GM12878 (cell line): ENCODE measurements around the gene UMAD1. TPM values are rescaled to one million over a fixed set of nuclear protein-coding genes. Genes with fewer than 3 reads are reported as not detected.

Experiments used
- ATAC-seq: fragments of 200-7000 bp; cut with Tn5 transposase; 3 replicates; pipeline ENCODE4 v1.9.1; 2020; ENCODE audit warnings: mild to moderate bottlenecking, moderate library complexity
- BruUV-seq: library from RNA; stranded (reverse); fragments of 400-500 nt; replicated peaks from 2 replicates; lab custom pipeline; 2021; lab: Mats Ljungman, UMichigan
- CTCF ChIA-PET: fragments of 300-600 bp; sonication (Branson Sonifier 250); formaldehyde crosslinking; extraction: SDS; loops from one replicate; lab custom pipeline; 2021; ENCODE audit warnings: inconsistent platforms; lab: Yijun Ruan, JAX
- POLR2A ChIA-PET: fragments of 350-600 bp; formaldehyde crosslinking; extraction: SDS; loops from one replicate; lab custom pipeline; 2021; ENCODE audit warnings: inconsistent platforms; lab: Charles Lee
- RAD21 ChIA-PET: fragments of 300-600 bp; sonication (Branson Sonifier 250); formaldehyde crosslinking; loops from one replicate; lab custom pipeline; 2023; ENCODE audit warnings: antibody characterized with exemption; ENCODE audit not compliant: unreplicated experiment; lab: Charles Lee
- SMC1A ChIA-PET: fragments of 300-600 bp; sonication (Branson Sonifier 250); formaldehyde crosslinking; loops from one replicate; lab custom pipeline; 2023; ENCODE audit not compliant: unreplicated experiment, uncharacterized antibody; lab: Charles Lee
- DNase-seq: peaks from one replicate; pipeline ENCODE4 v3.0.0-alpha.2; 2011; ENCODE audit warnings: low read depth, low spot score
- FAIRE-seq: peaks from 3 replicates; lab custom pipeline; 2011; peaks lifted over from hg19 to GRCh38; lab: Jason Lieb, UNC
- H2AFZ ChIP-seq: 2 replicates; pipeline ENCODE4 v1.6.0; 2011; ENCODE audit warnings: low read depth, low read length, control low read depth; ENCODE audit not compliant: control insufficient read depth
- H3K27ac ChIP-seq: 2 replicates; pipeline ENCODE4 v1.5.1; 2011; ENCODE audit warnings: control low read depth; ENCODE audit not compliant: control insufficient read depth, insufficient read depth
- H3K27me3 ChIP-seq, 2 experiments: replicated peaks in 1 of 2; 2 replicates each; pipeline versions ENCODE4 v1.6.0 to v1.6.1; 2011; ENCODE audit warnings: low read length in 1 of 2; ENCODE audit not compliant: control insufficient read depth in 2 of 2, insufficient read depth in 2 of 2
- H3K36me3 ChIP-seq, 2 experiments: 2 replicates each; pipeline ENCODE4 v1.5.1; 2011; ENCODE audit warnings: low read length in 1 of 2; ENCODE audit not compliant: control insufficient read depth in 2 of 2, insufficient read depth in 2 of 2
- H3K4me1 ChIP-seq: 2 replicates; pipeline ENCODE4 v1.6.1; 2011; ENCODE audit warnings: mild to moderate bottlenecking, low read length, moderate library complexity, mixed read lengths; ENCODE audit not compliant: control insufficient read depth, insufficient read depth
- H3K4me2 ChIP-seq: 2 replicates; pipeline ENCODE4 v1.6.0; 2011; ENCODE audit warnings: control low read depth; ENCODE audit not compliant: control insufficient read depth, insufficient read depth
- H3K4me3 ChIP-seq: fragments of 200-600 bp; sonication (generic); 2 replicates; pipeline ENCODE4 v1.5.1; 2016
- H3K79me2 ChIP-seq: 2 replicates; pipeline ENCODE4 v1.6.0; 2011; ENCODE audit warnings: low read length; ENCODE audit not compliant: control insufficient read depth, insufficient read depth
- H3K9ac ChIP-seq: 2 replicates; pipeline ENCODE4 v1.8.0; 2011; ENCODE audit warnings: low read length, control low read depth, mixed read lengths; ENCODE audit not compliant: control insufficient read depth, insufficient read depth
- H3K9me3 ChIP-seq: replicated peaks from 3 replicates; pipeline ENCODE4 v1.5.1; 2011; ENCODE audit warnings: mild to moderate bottlenecking, low read length; ENCODE audit not compliant: control insufficient read depth, insufficient read depth
- H4K20me1 ChIP-seq: 2 replicates; pipeline ENCODE4 v1.6.0; 2011; ENCODE audit not compliant: control insufficient read depth, insufficient read depth
- E2F8 ChIP-seq: fragments of 450-650 bp; IDR thresholded peaks from 2 replicates; pipeline ENCODE4 v1.6.1; 2018; ENCODE audit warnings: mild to moderate bottlenecking, low read depth, moderate library complexity; ENCODE audit not compliant: partially characterized antibody
- ELK1 ChIP-seq: IDR thresholded peaks from 2 replicates; pipeline ENCODE4 v1.6.1; 2012; ENCODE audit warnings: low read depth, low read length, improper control_type of control experiment
- HDGF ChIP-seq: fragments of 450-650 bp; IDR thresholded peaks from 2 replicates; pipeline ENCODE4 v1.6.1; 2016; ENCODE audit warnings: antibody characterized with exemption
- MEF2B ChIP-seq: fragments of 450-650 bp; IDR thresholded peaks from 2 replicates; pipeline ENCODE4 v1.6.1; 2018; ENCODE audit warnings: mild to moderate bottlenecking, moderate library complexity; ENCODE audit not compliant: partially characterized antibody, poor library complexity, severe bottlenecking
- NFYA ChIP-seq: IDR thresholded peaks from 2 replicates; pipeline ENCODE4 v1.6.1; 2011; ENCODE audit warnings: low read depth, mild to moderate bottlenecking, low read length, improper control_type of control experiment, borderline replicate concordance
- SMARCA5 ChIP-seq: fragments of 450-650 bp; IDR thresholded peaks from 2 replicates; pipeline ENCODE4 v1.6.1; 2017; ENCODE audit warnings: mild to moderate bottlenecking
- SP1 ChIP-seq: IDR thresholded peaks from one replicate; pipeline ENCODE4 v1.6.1; 2011; ENCODE audit warnings: low read depth, low read length
- TCF7 ChIP-seq: IDR thresholded peaks from 2 replicates; pipeline ENCODE4 v1.6.1; 2014; ENCODE audit warnings: antibody characterized with exemption, borderline replicate concordance
- USF2 ChIP-seq: IDR thresholded peaks from 2 replicates; pipeline ENCODE4 v1.6.1; 2011; ENCODE audit warnings: low read depth, low read length, improper control_type of control experiment, borderline replicate concordance
- YBX1 ChIP-seq: fragments of 450-650 bp; IDR thresholded peaks from 2 replicates; pipeline ENCODE4 v1.6.1; 2016; ENCODE audit warnings: antibody characterized with exemption
- WGBS: methylation state at CpG from one replicate; pipeline ENCODE4 v1.1.6; 2016; ENCODE audit warnings: low lambda C conversion rate; ENCODE audit not compliant: insufficient replicate concordance, insufficient coverage; ENCODE audit errors: missing lambda C conversion rate; 5-methylcytosine and 5-hydroxymethylcytosine counted together
- in situ Hi-C: fragments of 300-500 bp; cut with MboI; formaldehyde crosslinking; loops from 9 replicates; pipeline ENCODE4 v1.14.3; 2018; ENCODE audit warnings: mixed read lengths
- intact Hi-C: fragments of 100-400 bp; cut with micrococcal nuclease; formaldehyde crosslinking; loops from one replicate; pipeline ENCODE4 v1.14.2; 2022; ENCODE audit not compliant: unreplicated experiment
- polyA plus RNA-seq, 11 experiments: library from polyadenylated mRNA; depleted of rRNA in 4 of 11; unstranded in 6 of 11; stranded (reverse) in 5 of 11; fragments of >200 nt; fragmentation: Nextera tagmentation in 4 of 11; fragmentation: Illumina TruSeq in 1 of 11; extraction: Ambion mirVana in 4 of 11; extraction: Trizol in 1 of 11; gene quantifications; 1 replicate in 1 of 11; 2 replicates in 10 of 11; pipeline versions ENCODE4 v1.2.1 to v1.2.3, GENCODE V29; 2011 to 2016; ENCODE audit warnings: inconsistent platforms in 2 of 11, missing spikeins in 2 of 11, low read depth in 1 of 11
- total RNA-seq, 4 experiments: library from RNA; depleted of rRNA in 3 of 4; stranded (reverse); fragments of >200 nt in 3 of 4; fragmentation: Illumina TruSeq in 1 of 4; extraction: Trizol in 1 of 4; gene quantifications; 2 replicates each; pipeline versions ENCODE4 v1.2.1 to v1.2.3, GENCODE V29; 2013 to 2021
- TF ChIP-seq, protein P1 (sequence below): fragments of 450-650 bp; IDR thresholded peaks from 2 replicates; pipeline ENCODE4 v1.6.1; 2017; ENCODE audit warnings: mild to moderate bottlenecking, moderate library complexity
- TF ChIP-seq, protein P2 (sequence below): fragments of 450-650 bp; IDR thresholded peaks from 2 replicates; pipeline ENCODE4 v1.6.1; 2017; ENCODE audit warnings: low read depth, mild to moderate bottlenecking, moderate library complexity

Gene UMAD1
- total and polyA plus RNA-seq, 10 of the 15 experiments (the other 5 are each of a cell fraction or from before 2014, with no cell fraction given): 6.0 to 28.6 (median 9.3) TPM

DNA sequence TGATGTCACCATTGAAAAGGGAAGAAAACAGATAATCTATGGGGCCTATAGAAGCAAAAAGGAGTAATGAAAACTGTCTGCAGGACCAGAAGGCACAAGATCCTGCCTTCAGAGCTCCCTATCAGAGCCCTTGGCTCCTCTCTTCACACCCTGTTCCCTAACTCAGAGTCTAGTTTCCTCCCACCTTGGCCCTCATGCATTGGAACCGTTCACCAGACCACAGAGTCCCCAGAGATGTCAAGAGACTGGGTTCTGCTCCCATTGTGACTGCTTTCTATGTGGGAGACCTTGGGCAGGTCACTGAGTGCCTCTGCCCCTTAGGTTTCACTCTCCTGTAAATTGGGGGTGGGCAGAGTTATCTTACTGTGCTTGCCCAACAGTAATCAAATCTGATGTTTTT is 158.0 kb downstream of the UMAD1 start:
- WGBS: 35% methylated on average over 1 of the region's 1 CpG
- peak; percentile 67 for TF ChIP-seq MEF2B
- TF ChIP-seq E2F8: no peak
- TF ChIP-seq USF2: no peak
- TF ChIP-seq SMARCA5: no peak
- TF ChIP-seq NFYA: no peak
- no peak for TF ChIP-seq TCF7
- TF ChIP-seq, protein P1, sequence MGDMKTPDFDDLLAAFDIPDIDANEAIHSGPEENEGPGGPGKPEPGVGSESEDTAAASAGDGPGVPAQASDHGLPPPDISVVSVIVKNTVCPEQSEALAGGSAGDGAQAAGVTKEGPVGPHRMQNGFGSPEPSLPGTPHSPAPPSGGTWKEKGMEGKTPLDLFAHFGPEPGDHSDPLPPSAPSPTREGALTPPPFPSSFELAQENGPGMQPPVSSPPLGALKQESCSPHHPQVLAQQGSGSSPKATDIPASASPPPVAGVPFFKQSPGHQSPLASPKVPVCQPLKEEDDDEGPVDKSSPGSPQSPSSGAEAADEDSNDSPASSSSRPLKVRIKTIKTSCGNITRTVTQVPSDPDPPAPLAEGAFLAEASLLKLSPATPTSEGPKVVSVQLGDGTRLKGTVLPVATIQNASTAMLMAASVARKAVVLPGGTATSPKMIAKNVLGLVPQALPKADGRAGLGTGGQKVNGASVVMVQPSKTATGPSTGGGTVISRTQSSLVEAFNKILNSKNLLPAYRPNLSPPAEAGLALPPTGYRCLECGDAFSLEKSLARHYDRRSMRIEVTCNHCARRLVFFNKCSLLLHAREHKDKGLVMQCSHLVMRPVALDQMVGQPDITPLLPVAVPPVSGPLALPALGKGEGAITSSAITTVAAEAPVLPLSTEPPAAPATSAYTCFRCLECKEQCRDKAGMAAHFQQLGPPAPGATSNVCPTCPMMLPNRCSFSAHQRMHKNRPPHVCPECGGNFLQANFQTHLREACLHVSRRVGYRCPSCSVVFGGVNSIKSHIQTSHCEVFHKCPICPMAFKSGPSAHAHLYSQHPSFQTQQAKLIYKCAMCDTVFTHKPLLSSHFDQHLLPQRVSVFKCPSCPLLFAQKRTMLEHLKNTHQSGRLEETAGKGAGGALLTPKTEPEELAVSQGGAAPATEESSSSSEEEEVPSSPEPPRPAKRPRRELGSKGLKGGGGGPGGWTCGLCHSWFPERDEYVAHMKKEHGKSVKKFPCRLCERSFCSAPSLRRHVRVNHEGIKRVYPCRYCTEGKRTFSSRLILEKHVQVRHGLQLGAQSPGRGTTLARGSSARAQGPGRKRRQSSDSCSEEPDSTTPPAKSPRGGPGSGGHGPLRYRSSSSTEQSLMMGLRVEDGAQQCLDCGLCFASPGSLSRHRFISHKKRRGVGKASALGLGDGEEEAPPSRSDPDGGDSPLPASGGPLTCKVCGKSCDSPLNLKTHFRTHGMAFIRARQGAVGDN: no peak
- TF ChIP-seq ELK1: no peak
- no peak for TF ChIP-seq HDGF
- TF ChIP-seq YBX1: no peak
- TF ChIP-seq, protein P2, sequence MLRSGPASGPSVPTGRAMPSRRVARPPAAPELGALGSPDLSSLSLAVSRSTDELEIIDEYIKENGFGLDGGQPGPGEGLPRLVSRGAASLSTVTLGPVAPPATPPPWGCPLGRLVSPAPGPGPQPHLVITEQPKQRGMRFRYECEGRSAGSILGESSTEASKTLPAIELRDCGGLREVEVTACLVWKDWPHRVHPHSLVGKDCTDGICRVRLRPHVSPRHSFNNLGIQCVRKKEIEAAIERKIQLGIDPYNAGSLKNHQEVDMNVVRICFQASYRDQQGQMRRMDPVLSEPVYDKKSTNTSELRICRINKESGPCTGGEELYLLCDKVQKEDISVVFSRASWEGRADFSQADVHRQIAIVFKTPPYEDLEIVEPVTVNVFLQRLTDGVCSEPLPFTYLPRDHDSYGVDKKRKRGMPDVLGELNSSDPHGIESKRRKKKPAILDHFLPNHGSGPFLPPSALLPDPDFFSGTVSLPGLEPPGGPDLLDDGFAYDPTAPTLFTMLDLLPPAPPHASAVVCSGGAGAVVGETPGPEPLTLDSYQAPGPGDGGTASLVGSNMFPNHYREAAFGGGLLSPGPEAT: 0 out of 2 replicates have a peak, but pooled peaks have one; percentile 35
- no peak for TF ChIP-seq SP1

More for the DNA sequence above, 158.0 kb downstream of the UMAD1 start:
- ChIA-PET SMC1A (interaction anchor here (1.2 kb wide), 2 partner anchors 22 to 149 kb away, joined by 3 to 4 read pairs; no protein-coding TSS in a partner anchor), CTCF (interaction anchor here (0.8 kb wide), 1 partner anchor 25 kb away, joined by 3 read pairs; no protein-coding TSS in a partner anchor), RAD21 (interaction anchor here (1.0 to 1.9 kb wide), 3 partner anchors 25 to 59 kb away, joined by 3 to 4 read pairs (median 4); no protein-coding TSS in a partner anchor), POLR2A (no interaction called here)
- FAIRE-seq: peak; percentile 52
- H2AFZ ChIP-seq: no peak overlapping the region
- no peak overlapping the region for H3K9ac ChIP-seq
- BruUV-seq: no TSS peak
- in situ Hi-C loops (no loop called here), intact Hi-C loops (no loop called here)
- H3K27me3 ChIP-seq: no peaks in the 10 kb centered on the region
- DNase-seq: no peak
- no peak overlapping the region for H3K4me2 ChIP-seq
- H3K4me3 ChIP-seq: no peak overlapping the region
- no peak overlapping the region for H3K27ac ChIP-seq
- no peaks in the 10 kb centered on the region for H3K79me2 ChIP-seq
- peak; percentile 83 for ATAC-seq
- H3K9me3 ChIP-seq: no peaks in the 10 kb centered on the region; the same call in 2 of the 3 replicates
- H4K20me1 ChIP-seq: no peaks in the 10 kb centered on the region
- no peaks in the 10 kb centered on the region for H3K36me3 ChIP-seq
- no peaks in the 10 kb centered on the region for H3K4me1 ChIP-seq
